ENCODE results near the gene ERCC6L2.

The ERCC6L2 gene

GRCh38 chr9:96015876-96016686 is 140.6 kb downstream of the ERCC6L2 start:
- Histone ChIP-seq H3K27ac (no peak overlapping the region), H3K4me3 (no peak overlapping the region), H3K9me3 (ENCODE audit: low read depth, low read length) (no peaks in the 10 kb centered on the region), H3K9ac (ENCODE audit: insufficient read length) (no peak overlapping the region), H3K36me3 (ENCODE audit: insufficient read depth, low read length) (peaks cover 17% of the 10 kb centered on the region)
- no peak for DNase-seq (ENCODE audit: low read depth, low spot score)
- no peak for TF ChIP-seq FOXP2 (optimal IDR thresholded peaks at IDR 0.05; ENCODE audit: control extremely low read depth, extremely low read length, insufficient read depth)
- no peak for TF ChIP-seq EZH2 (IDR thresholded peaks at IDR 0.05)
- no peak for TF ChIP-seq POLR2AphosphoS5 (IDR thresholded peaks at IDR 0.05; ENCODE audit: borderline replicate concordance, low read depth, low read length)
